CD4-positive, alpha-beta T cell treated with Interleukin-4 for 4 hours (primary cell): Measurements from ENCODE around the gene HGF.
"Not testable (repeated sequence)": the region's sequence is repeated elsewhere in the genome, so short reads cannot be mapped to it uniquely, and the experiment has no call there.

Experiments
- DNase-seq: peaks from one replicate; pipeline ENCODE4 v3.0.0-alpha.2; 2020

HGF gene

DNA sequence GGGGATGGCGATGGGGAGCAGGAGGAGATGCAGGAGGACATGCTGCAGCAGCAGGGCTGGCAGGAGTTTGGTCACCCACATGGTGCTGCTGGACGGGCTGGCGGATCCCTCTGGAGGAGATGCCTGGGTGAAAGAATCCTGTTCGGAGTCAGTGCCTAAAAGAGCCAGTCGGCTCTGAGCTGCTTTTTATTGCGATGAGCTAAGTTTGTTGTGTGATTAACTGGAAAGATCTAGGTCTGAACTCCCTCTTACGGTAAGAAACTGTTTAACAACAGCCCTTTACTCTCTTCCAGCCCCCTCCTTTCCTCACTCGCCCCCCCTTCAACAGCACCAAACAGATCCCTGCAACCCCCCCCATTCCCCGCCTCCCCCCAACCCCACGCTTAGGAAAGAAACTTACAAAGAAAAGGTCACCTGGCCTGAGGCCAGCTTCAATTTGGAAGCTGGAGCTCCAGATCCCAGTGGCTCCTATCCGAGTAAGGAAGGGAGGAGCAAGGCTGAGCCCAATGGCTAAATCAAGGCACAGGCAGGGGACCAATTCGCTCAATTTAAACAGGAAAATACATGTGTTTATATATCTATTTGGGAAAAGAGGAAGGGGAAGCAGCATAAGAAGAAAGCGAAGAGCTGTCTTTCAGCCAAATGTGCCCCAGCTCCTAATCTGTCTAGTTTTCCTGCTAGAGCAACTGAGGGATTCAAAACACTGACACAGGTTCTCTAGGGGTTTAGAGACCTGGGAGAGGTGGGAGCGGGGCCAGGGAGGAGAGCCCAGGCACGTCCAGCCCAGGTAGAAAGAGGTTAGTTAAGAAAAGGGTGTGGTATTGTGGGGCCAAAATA is at the start of gene HGF:
TSS of gene HGF (minus strand) at position 157 of the 837 bp plus-strand sequence. CDS start at position 81, 76 bp downstream.
- DNase-seq: no peak

- DNase-seq: no peak
These were observed 46.5 kb upstream of the HGF start for GRCh38 chr7:81816312-81816711.

GRCh38 chr7:81812866-81813476 is 43.1 kb upstream of the HGF start:
- DNase-seq: not testable (repeated sequence)

DNA sequence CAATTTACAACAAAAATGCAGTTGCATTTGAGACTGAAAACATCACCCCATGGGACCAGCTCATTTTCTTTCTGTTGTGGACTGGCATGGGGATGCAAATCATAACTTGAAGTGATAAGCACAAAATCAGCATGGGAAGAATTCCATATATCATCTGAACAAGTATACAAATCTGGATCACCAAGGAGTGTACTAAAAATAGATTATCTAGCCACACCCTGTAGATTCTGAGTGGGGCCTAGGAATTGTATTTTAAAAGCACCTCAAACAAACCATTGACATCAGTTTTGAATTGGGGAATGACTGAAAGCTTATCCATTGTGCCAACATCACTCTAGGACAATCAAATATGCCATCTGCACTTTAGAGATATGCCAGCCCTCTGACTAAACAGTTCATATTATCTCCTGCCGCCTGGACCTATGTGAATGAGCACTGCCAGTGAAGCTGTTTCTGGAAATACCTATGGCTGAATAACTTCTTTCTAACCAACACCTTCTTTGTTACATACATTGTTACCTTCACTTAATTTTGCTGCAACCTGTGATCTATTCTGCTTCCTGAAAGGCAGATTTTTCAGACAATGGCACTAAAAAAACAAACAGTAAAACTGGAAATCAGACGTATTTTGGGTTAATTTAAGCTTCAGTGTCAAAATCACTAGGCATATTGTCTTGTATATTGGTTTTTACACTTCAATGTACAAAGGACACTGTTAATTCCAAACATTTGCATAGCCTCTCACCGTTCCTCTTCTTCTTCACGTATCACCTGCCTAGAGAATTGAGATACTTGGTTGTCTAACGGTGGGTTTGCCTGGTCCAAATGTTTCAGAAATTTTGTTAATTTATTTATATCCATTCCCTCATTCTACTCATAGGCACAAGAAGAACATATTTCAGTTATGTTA is 42.4 kb upstream of the HGF start:
- no peak for DNase-seq

GRCh38 chr7:81810476-81811155 is 40.8 kb upstream of the HGF start:
- no peak for DNase-seq

GRCh38 chr7:81808310-81808709 is 38.5 kb upstream of the HGF start:
- not testable (repeated sequence) for DNase-seq

- DNase-seq: no peak
These were observed 33.4 kb upstream of the HGF start for GRCh38 chr7:81803267-81803666.

- DNase-seq: no peak
These were observed 32.4 kb upstream of the HGF start for GRCh38 chr7:81802251-81802650.

GRCh38 chr7:81801532-81801931 is 31.7 kb upstream of the HGF start:
- DNase-seq: no peak

GRCh38 chr7:81791568-81792518 is 22.0 kb upstream of the HGF start:
- no peak for DNase-seq

DNA sequence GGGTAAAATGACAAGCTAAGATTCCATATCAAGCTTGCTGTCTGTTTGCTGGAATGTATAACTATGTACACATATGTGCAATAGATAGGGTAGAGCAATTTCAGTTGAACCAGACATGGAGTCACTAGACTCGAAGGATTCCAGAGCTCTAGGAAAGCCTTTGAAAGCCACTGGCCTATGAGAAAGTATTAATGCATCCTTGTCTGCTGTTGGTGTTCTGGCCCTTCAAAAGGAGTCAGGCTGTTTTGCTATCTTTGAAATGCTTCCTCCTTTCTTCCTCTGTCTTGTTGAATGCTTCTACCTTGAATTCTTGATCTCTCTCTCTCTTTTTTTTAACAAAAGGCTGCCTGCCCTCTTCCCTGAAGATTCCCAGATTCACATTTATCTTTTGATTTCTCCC is 20.8 kb upstream of the HGF start:
- no peak for DNase-seq

DNA sequence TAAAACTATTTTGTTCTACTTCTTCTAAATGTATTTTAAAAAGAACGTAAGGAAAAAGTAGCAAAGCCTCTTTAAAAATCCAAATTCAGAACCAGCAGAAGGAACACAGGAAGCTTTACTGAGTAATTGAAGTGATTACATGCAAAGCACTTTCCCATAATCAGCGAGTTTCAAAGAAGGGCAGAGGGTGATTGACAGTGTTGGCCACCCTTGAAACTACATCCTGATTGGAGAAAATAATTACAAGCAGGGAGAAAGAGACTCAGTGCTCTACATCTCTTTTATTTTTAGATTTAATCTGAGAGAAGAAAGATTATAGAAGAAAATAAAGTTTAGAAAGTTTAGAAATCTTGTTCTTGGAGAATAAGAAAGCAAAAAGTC is 20.3 kb upstream of the HGF start:
- DNase-seq: no peak

DNA sequence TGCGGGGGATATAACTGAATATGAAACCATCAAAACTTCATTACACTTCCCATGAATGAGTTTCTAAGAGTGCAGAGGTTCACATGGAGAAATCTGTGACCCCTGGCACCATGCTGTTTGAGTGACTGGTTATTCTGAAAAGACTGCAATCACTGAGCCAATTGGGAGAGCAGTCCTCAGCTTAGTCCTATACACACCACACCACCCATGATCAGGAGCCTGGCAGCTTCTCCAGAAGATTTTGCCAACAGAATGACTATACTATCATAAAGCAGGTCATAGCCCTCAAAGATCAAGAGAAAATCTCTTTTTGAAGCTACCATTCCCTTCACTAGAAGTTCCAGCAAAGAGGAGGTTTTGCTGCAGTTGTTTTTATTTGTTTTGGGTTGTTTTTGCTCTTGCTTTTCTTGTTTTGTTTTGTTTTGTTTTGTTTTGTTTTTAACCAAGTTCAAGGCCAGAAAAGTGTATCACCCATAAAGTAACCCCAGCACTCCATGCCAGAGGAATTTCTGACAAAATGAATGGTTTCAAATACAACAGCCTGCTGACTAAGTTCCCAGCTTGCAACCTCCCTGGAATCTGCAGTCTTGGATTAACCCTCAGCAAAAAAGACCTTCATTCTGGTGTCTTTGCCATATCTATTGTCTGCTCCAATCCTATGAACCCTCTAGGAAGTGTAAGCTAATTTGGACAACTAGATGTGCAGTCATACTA is 19.7 kb upstream of the HGF start:
- no peak for DNase-seq

DNA sequence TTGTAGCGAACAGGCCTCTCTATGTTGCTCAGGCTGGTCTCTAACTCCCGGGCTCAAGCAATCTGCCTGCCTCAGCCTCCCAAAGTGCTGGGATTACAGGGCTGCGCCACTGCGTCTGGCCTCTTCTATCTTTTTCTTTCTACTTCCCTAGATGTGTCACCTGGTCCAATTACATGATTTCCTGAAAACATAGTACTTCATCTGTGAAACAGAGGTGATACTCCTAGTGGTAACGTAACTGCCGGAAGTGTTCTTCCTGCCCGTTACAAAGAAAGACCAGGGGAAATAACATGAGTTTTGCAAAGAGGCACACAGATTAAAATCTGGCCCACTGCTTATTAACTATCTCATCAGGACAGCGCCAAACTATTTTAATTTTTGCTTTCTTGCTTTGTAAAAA is 18.4 kb upstream of the HGF start:
- DNase-seq: no peak

GRCh38 chr7:81783818-81784217 is 14.0 kb upstream of the HGF start:
- no peak for DNase-seq

DNA sequence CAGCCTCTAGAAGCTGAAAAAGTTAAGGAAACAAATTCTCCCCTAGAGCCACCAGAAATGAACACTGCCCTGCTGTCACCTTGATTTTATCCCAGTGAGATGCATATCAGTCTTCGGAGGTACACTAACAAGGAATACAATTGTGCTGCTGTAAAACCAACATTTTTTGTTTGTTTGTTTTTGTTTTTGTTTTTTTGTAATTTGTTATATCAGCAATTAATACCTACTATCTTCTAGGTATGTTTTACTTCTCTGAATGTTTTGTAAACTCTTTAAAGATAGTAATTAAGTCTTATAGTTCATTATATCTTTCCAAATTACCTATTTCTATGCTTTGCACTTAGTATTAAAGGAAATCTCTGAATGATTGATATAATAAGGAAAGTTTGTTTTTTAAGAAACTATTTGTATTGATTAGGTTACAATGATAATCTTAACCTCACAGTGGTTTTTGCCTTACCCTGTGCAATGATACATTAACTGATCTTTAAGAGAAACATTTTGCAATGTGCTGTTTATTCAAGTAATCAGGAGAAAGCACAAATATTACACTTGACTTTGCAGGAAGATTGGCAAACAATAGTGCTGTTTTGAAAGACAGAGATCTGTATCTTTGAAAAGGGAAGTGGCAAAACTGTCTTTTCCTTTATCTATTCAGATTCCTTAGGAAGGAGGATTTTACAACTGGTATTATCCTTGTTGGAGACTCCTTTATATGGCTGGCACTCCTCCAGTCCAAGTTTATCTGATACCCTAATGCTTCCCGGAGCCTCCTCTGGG is 11.3 kb upstream of the HGF start:
- DNase-seq: no peak

DNA sequence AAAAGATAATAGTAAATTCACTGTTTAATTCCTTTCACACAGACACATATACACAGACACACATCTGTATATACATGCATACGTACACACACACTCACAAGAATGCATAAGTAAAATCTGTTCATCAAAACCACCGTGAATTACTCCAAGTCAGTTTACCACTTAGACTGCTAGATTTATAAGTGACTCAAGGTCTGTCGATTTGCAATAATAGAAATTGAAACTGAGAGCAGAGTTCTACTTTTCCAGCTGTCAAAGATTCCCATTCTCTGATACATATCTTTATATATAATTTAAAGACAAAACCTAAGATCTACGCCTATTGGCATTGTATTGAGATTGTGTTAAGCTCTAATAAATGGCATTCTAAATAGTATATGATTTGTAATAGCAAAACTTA is 9.9 kb upstream of the HGF start:
- DNase-seq: no peak

DNA sequence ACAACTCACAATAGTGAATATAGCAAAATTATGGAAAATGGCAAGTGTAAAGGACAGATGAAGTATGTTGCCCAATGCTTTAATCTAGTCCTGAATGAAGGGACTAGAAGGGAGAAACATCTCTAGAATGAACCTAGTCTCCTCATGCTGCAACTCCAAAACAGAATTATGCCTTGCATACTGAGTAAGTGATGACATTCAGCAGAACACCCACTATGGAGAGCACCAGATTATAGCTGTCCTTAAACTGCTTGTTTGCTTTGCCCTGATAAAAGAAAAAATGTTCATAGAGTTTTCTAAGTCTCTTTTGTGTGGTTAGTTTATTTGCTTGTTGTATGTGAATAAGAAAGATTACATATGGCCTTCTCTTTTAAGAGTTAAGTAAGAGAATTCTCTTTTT is 7.8 kb upstream of the HGF start:
- no peak for DNase-seq

DNA sequence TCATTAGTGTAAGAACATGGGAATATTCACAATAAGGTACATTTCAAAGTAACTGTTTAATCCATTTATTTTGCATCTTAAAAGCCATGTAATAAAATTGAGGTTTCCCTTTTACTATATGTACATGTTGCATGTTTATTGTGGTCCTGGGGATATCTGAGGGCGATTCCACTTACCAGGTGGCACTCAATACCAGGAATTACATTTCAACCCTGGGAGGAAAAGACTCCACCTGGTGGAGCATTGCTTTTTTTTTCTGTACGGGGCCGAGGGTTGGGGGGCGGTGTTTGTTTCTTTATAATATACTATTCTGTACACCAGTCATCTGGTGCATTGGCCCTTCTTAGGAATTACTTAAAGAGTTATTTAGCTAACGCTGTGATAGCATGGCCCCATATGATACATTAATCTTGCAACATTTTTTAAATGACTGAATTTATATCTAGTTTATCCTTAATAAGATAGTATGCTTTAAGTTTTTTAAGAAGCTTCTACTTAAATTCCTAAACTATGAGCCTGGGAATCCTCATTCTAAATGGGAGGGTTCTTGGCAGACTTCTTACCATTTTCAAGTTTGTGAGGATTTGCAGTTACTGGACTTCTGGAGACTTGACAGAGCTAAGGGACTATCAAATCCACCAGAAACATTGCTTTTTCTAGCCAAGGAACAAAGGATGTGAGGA is 7.2 kb upstream of the HGF start:
- no peak for DNase-seq

GRCh38 chr7:81776161-81776560 is 6.3 kb upstream of the HGF start:
- no peak for DNase-seq
